B cell (primary cell): ENCODE measurements around the gene ZNF440.

Experiments
- EZH2 ChIP-seq: IDR thresholded peaks from 2 replicates; pipeline ENCODE4 v1.6.1; 2012; ENCODE audit warnings: borderline replicate concordance, low read depth, mild to moderate bottlenecking, moderate library complexity, low read length; ENCODE audit not compliant: insufficient read depth, poor library complexity, severe bottlenecking
- TF ChIP-seq, protein P1 (sequence below): fragments of 200-600 bp; IDR thresholded peaks from one replicate; pipeline ENCODE4 v1.8.0; 2022; ENCODE audit warnings: antibody characterized with exemption, mild to moderate bottlenecking

DNA sequence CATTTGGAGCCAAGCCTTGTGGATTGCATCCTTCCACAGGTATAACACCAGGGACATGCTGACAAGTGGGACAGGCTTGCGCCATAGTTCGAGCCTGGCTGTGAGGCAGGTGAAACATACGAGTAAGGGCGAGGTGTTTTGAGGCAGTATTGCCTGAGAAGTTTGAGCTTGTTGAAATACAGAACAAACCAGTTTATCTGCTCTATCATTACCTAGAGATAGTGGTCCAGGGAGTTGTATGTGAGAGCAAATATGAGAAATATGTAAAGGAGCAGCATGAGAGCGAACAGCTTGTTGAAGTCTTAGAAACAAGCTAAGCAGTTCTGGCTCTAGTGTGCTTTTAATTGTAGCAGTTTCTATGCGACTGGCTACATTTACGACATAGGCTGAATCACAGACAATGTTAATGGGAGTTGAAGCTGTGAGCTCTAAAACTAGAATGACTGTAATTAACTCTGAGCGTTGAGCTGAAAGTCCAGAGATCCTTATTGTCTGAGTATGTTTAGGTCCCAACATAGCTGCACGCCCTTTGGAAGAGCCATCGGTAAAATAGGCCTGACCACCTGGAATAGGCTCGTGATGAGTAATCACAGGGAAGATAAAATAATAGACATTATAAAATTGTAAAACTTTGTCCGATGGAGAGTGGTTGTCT is 42.6 kb downstream of the ZNF440 start:
- TF ChIP-seq, protein P1, sequence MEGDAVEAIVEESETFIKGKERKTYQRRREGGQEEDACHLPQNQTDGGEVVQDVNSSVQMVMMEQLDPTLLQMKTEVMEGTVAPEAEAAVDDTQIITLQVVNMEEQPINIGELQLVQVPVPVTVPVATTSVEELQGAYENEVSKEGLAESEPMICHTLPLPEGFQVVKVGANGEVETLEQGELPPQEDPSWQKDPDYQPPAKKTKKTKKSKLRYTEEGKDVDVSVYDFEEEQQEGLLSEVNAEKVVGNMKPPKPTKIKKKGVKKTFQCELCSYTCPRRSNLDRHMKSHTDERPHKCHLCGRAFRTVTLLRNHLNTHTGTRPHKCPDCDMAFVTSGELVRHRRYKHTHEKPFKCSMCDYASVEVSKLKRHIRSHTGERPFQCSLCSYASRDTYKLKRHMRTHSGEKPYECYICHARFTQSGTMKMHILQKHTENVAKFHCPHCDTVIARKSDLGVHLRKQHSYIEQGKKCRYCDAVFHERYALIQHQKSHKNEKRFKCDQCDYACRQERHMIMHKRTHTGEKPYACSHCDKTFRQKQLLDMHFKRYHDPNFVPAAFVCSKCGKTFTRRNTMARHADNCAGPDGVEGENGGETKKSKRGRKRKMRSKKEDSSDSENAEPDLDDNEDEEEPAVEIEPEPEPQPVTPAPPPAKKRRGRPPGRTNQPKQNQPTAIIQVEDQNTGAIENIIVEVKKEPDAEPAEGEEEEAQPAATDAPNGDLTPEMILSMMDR: no peak
- TF ChIP-seq EZH2: no peak
